MG63 (cell line): Measurements from ENCODE around the gene CSK. TPM values are rescaled to one million over a fixed set of nuclear protein-coding genes. Genes with fewer than 3 reads are reported as not detected.

Experiments
- DNase-seq: peaks from one replicate; pipeline ENCODE4 v3.0.0-alpha.2; 2020
- H3K27me3 ChIP-seq: fragments of 250-450 bp; sonication (Bioruptor Pico); 2 replicates; pipeline ENCODE4 v1.5.1; 2020; ENCODE audit warnings: mild to moderate bottlenecking, moderate library complexity
- H3K36me3 ChIP-seq: fragments of 250-450 bp; sonication (Bioruptor Pico); 2 replicates; pipeline ENCODE4 v1.5.1; 2020; ENCODE audit warnings: mild to moderate bottlenecking, moderate library complexity
- H3K4me3 ChIP-seq: fragments of 250-450 bp; sonication (Bioruptor Pico); 2 replicates; pipeline ENCODE4 v1.5.1; 2020; ENCODE audit warnings: mild to moderate bottlenecking, moderate library complexity
- H3K9me3 ChIP-seq: fragments of 250-450 bp; sonication (Bioruptor Pico); 2 replicates; pipeline ENCODE4 v1.5.1; 2020; ENCODE audit warnings: mild to moderate bottlenecking, moderate library complexity
- total RNA-seq: library from RNA; depleted of rRNA; stranded (reverse); fragments of >200 nt; shearing (Covaris generic); gene quantifications from 2 replicates; pipeline ENCODE4 v1.2.3, GENCODE V29; 2014; ENCODE audit warnings: low replicate concordance

CSK gene
- total RNA-seq, 1 experiment from 2014 or later, result 57.2 TPM

- no peaks in the 10 kb centered on the region for H3K36me3 ChIP-seq
- DNase-seq, result no peak
- no peak overlapping the region for H3K4me3 ChIP-seq
Observed at GRCh38 chr15:74825866-74826265, 44.0 kb downstream of the CSK start.

GRCh38 chr15:74826364-74826819 lies 44.5 kb downstream of the CSK start, which contains the start of gene CPLX3:
CPLX3 (plus strand) TSS chr15:74826627; CDS start chr15:74826704, 77 bp downstream.
- H3K9me3 ChIP-seq, result no peaks in the 10 kb centered on the region
- H3K27me3 ChIP-seq, result peaks cover 6% of the 10 kb centered on the region; the same call in 1 of the 2 replicates
- no peaks in the 10 kb centered on the region for H3K36me3 ChIP-seq
- H3K4me3 ChIP-seq, result no peak within 1 kb of the TSS
- no peak for DNase-seq

More at GRCh38 chr15:74825866-74826265, 44.0 kb downstream of the CSK start:
- H3K9me3 ChIP-seq, result no peaks in the 10 kb centered on the region
- H3K27me3 ChIP-seq, result peaks cover 6% of the 10 kb centered on the region; the same call in 1 of the 2 replicates

GRCh38 chr15:74826921-74827320 lies 45.0 kb downstream of the CSK start:
- DNase-seq, result no peak
- H3K4me3 ChIP-seq, result no peak overlapping the region
- no peaks in the 10 kb centered on the region for H3K36me3 ChIP-seq
- H3K27me3 ChIP-seq, result peaks cover 6% of the 10 kb centered on the region; the same call in 1 of the 2 replicates
- H3K9me3 ChIP-seq, result no peaks in the 10 kb centered on the region

- Histone ChIP-seq H3K27me3 (peaks cover 6% of the 10 kb centered on the region; the same call in 1 of the 2 replicates), H3K36me3 (no peaks in the 10 kb centered on the region), H3K4me3 (no peak overlapping the region), H3K9me3 (no peaks in the 10 kb centered on the region)
- no peak for DNase-seq
Observed at GRCh38 chr15:74827614-74828013, 45.7 kb downstream of the CSK start.

- H3K36me3 ChIP-seq, result no peaks in the 10 kb centered on the region
- H3K27me3 ChIP-seq, result peaks cover 6% of the 10 kb centered on the region; the same call in 1 of the 2 replicates
- no peak for DNase-seq
- no peaks in the 10 kb centered on the region for H3K9me3 ChIP-seq
- H3K4me3 ChIP-seq, result no peak overlapping the region
Observed at GRCh38 chr15:74828835-74829234, 47.0 kb downstream of the CSK start.

- DNase-seq, result no peak
- no peaks in the 10 kb centered on the region for H3K36me3 ChIP-seq
Observed at GRCh38 chr15:74829486-74829885, 47.6 kb downstream of the CSK start.

GRCh38 chr15:74829991-74830390 lies 48.1 kb downstream of the CSK start:
- peaks cover 6% of the 10 kb centered on the region; the same call in 1 of the 2 replicates for H3K27me3 ChIP-seq
- H3K4me3 ChIP-seq, result no peak overlapping the region
- DNase-seq, result no peak
- H3K36me3 ChIP-seq, result no peaks in the 10 kb centered on the region; the same call in 1 of the 2 replicates
- H3K9me3 ChIP-seq, result no peaks in the 10 kb centered on the region

More at GRCh38 chr15:74829486-74829885, 47.6 kb downstream of the CSK start:
- H3K4me3 ChIP-seq, result no peak overlapping the region
- H3K27me3 ChIP-seq, result peaks cover 6% of the 10 kb centered on the region; the same call in 1 of the 2 replicates
- H3K9me3 ChIP-seq, result no peaks in the 10 kb centered on the region

GRCh38 chr15:74830868-74831267 lies 49.0 kb downstream of the CSK start:
- H3K36me3 ChIP-seq, result peaks cover 7% of the 10 kb centered on the region; the same call in 1 of the 2 replicates
- no peak overlapping the region for H3K4me3 ChIP-seq
- no peaks in the 10 kb centered on the region for H3K9me3 ChIP-seq
- peak; percentile 77 for DNase-seq
- peaks cover 6% of the 10 kb centered on the region; the same call in 1 of the 2 replicates for H3K27me3 ChIP-seq

GRCh38 chr15:74831813-74832495 lies 50.1 kb downstream of the CSK start:
- DNase-seq, result no peak
- peaks cover 1% of the 10 kb centered on the region; the same call in 1 of the 2 replicates for H3K27me3 ChIP-seq
- no peak overlapping the region for H3K4me3 ChIP-seq
- H3K36me3 ChIP-seq, result peaks cover 7% of the 10 kb centered on the region; the same call in 1 of the 2 replicates
- H3K9me3 ChIP-seq, result no peaks in the 10 kb centered on the region

GRCh38 chr15:74832826-74833225 lies 50.9 kb downstream of the CSK start:
- DNase-seq, result no peak
- Histone ChIP-seq H3K9me3 (no peaks in the 10 kb centered on the region), H3K4me3 (no peak overlapping the region), H3K36me3 (peaks cover 7% of the 10 kb centered on the region; the same call in 1 of the 2 replicates), H3K27me3 (no peaks in the 10 kb centered on the region)

GRCh38 chr15:74833376-74834107 lies 51.7 kb downstream of the CSK start:
- H3K9me3 ChIP-seq, result no peaks in the 10 kb centered on the region
- H3K27me3 ChIP-seq, result no peaks in the 10 kb centered on the region
- no peak overlapping the region for H3K4me3 ChIP-seq
- no peak for DNase-seq
- peaks cover 11% of the 10 kb centered on the region; the same call in 1 of the 2 replicates for H3K36me3 ChIP-seq

- Histone ChIP-seq H3K4me3 (no peak overlapping the region), H3K36me3 (peaks cover 24% of the 10 kb centered on the region), H3K27me3 (no peaks in the 10 kb centered on the region), H3K9me3 (no peaks in the 10 kb centered on the region)
- peak; percentile 61 for DNase-seq
Observed at GRCh38 chr15:74835312-74835823, 53.5 kb downstream of the CSK start.

GRCh38 chr15:74836846-74837245 lies 55.0 kb downstream of the CSK start:
- Histone ChIP-seq H3K27me3 (no peaks in the 10 kb centered on the region), H3K4me3 (no peak overlapping the region), H3K9me3 (no peaks in the 10 kb centered on the region), H3K36me3 (peaks cover 34% of the 10 kb centered on the region)
- DNase-seq, result no peak

- Histone ChIP-seq H3K27me3 (no peaks in the 10 kb centered on the region), H3K4me3 (no peak overlapping the region), H3K9me3 (no peaks in the 10 kb centered on the region), H3K36me3 (peaks cover 34% of the 10 kb centered on the region)
- DNase-seq, result no peak
Observed at GRCh38 chr15:74837482-74838136, 55.7 kb downstream of the CSK start.

GRCh38 chr15:74838137-74838516 lies 56.2 kb downstream of the CSK start:
- Histone ChIP-seq H3K27me3 (no peaks in the 10 kb centered on the region), H3K9me3 (no peaks in the 10 kb centered on the region), H3K36me3 (peaks cover 34% of the 10 kb centered on the region), H3K4me3 (no peak overlapping the region)
- no peak for DNase-seq

- H3K4me3 ChIP-seq, result no peak overlapping the region
- no peaks in the 10 kb centered on the region for H3K9me3 ChIP-seq
- no peaks in the 10 kb centered on the region for H3K27me3 ChIP-seq
- DNase-seq, result no peak
- peaks cover 34% of the 10 kb centered on the region for H3K36me3 ChIP-seq
Observed at GRCh38 chr15:74838746-74839525, 57.1 kb downstream of the CSK start.
